GM06990 (cell line): Measurements from ENCODE around the gene CSNK1G2.

Experiments used
- DNase-seq: peaks from one replicate; pipeline ENCODE4 v3.0.0-alpha.2; 2011; ENCODE audit not compliant: insufficient read length; ENCODE audit errors: extremely low read depth
- H3K27me3 ChIP-seq: replicated peaks from 2 replicates; pipeline ENCODE4 v1.6.0; 2011; ENCODE audit warnings: low read length; ENCODE audit not compliant: control insufficient read depth, insufficient read depth
- H3K36me3 ChIP-seq: 2 replicates; pipeline ENCODE4 v1.5.1; 2011; ENCODE audit warnings: low read length; ENCODE audit not compliant: control insufficient read depth, insufficient read depth
- H3K4me3 ChIP-seq: replicated peaks from 2 replicates; pipeline ENCODE4 v1.5.1; 2011; ENCODE audit warnings: low read depth, mild to moderate bottlenecking, control low read depth, low read length
- CTCF ChIP-seq: IDR thresholded peaks from 2 replicates; pipeline ENCODE4 v1.5.1; 2011; ENCODE audit warnings: low read length, control low read depth, mild to moderate bottlenecking, inconsistent platforms; ENCODE audit not compliant: insufficient read depth, poor library complexity, severe bottlenecking

The CSNK1G2 gene

GRCh38 chr19:1956868-1957492, 16.0 kb downstream of the CSNK1G2 start:
- no peak overlapping the region for H3K4me3 ChIP-seq
- H3K36me3 ChIP-seq: peaks cover 14% of the 10 kb centered on the region
- TF ChIP-seq CTCF: no peak
- no peaks in the 10 kb centered on the region for H3K27me3 ChIP-seq
- no peak for DNase-seq

GRCh38 chr19:1957562-1958248, 16.7 kb downstream of the CSNK1G2 start:
- TF ChIP-seq CTCF: no peak
- Histone ChIP-seq H3K27me3 (no peaks in the 10 kb centered on the region), H3K36me3 (peaks cover 14% of the 10 kb centered on the region), H3K4me3 (no peak overlapping the region)
- no peak for DNase-seq

GRCh38 chr19:1959928-1960589, 19.1 kb downstream of the CSNK1G2 start:
- Histone ChIP-seq H3K36me3 (peaks cover 8% of the 10 kb centered on the region), H3K27me3 (no peaks in the 10 kb centered on the region), H3K4me3 (no peak overlapping the region)
- no peak for TF ChIP-seq CTCF
- DNase-seq: no peak

- H3K4me3 ChIP-seq: no peak overlapping the region
- H3K27me3 ChIP-seq: no peaks in the 10 kb centered on the region
- H3K36me3 ChIP-seq: peaks cover 6% of the 10 kb centered on the region
- no peak for DNase-seq
- TF ChIP-seq CTCF: no peak
Measured at GRCh38 chr19:1961000-1961883, 20.3 kb downstream of the CSNK1G2 start.

- Histone ChIP-seq H3K4me3 (no peak overlapping the region), H3K27me3 (no peaks in the 10 kb centered on the region), H3K36me3 (peaks cover 4% of the 10 kb centered on the region)
- DNase-seq: no peak
- no peak for TF ChIP-seq CTCF
Measured at GRCh38 chr19:1962674-1963073, 21.7 kb downstream of the CSNK1G2 start.
